T-cell (primary cell): ENCODE results near the gene PVR. TPM values are rescaled to one million over a fixed set of nuclear protein-coding genes. Genes with fewer than 3 reads are reported as not detected.
"Not testable (repeated sequence)": the region's sequence is repeated elsewhere in the genome, so short reads cannot be mapped to it uniquely, and the experiment has no call there.

Source experiments
- ATAC-seq, 4 experiments: fragments of 200-7000 bp in 3 of 4; fragments of 150-1000 bp in 1 of 4; cut with Tn5 transposase; replicated peaks in 1 of 4; 1 replicate in 3 of 4; 2 replicates in 1 of 4; pipeline ENCODE4 v1.10.0; 2021; ENCODE audit warnings: moderate library complexity in 3 of 4, mild to moderate bottlenecking in 2 of 4, moderate number of reproducible peaks in 1 of 4
- CTCF ChIA-PET, 2 donors: fragments of 300-600 bp; sonication (Branson Sonifier 250); formaldehyde crosslinking; loops; one replicate each; lab custom pipeline; 2022; ENCODE audit warnings: antibody characterized with exemption in 2 of 2; lab: Charles Lee
- POLR2A ChIA-PET, 2 donors: fragments of 300-600 bp; sonication (Branson Sonifier 250); formaldehyde crosslinking; loops; one replicate each; lab custom pipeline; 2022; ENCODE audit warnings: antibody characterized with exemption in 2 of 2; lab: Charles Lee
- DNase-seq, 35 experiments: peaks; one replicate each; pipeline versions ENCODE4 v3.0.0 to v3.0.0-alpha.2; 2013 to 2023
- H3K27ac ChIP-seq: one replicate; pipeline ENCODE4 v1.5.1; 2013; ENCODE audit warnings: low read length
- H3K27me3 ChIP-seq, 2 experiments: replicated peaks in 1 of 2; 1 replicate in 1 of 2; 2 replicates in 1 of 2; pipeline versions ENCODE4 v1.6.1 to v1.7.0; 2013; ENCODE audit warnings: low read length in 1 of 2, mixed read lengths in 1 of 2; ENCODE audit not compliant: control insufficient read depth in 2 of 2, insufficient read depth in 2 of 2; ENCODE audit errors: extremely low read depth in 1 of 2
- H3K36me3 ChIP-seq, 2 donors: 1 replicate in 1 of 2; 2 replicates in 1 of 2; pipeline versions ENCODE4 v1.6.1 to v1.7.0; 2013; ENCODE audit warnings: low read length in 1 of 2; ENCODE audit not compliant: control insufficient read depth in 2 of 2, insufficient read depth in 1 of 2; ENCODE audit errors: extremely low read depth in 1 of 2
- H3K4me1 ChIP-seq, 2 experiments: 1 replicate in 1 of 2; 2 replicates in 1 of 2; pipeline versions ENCODE4 v1.6.1 to v1.7.0; 2013; ENCODE audit warnings: low read length in 2 of 2, mixed read lengths in 1 of 2; ENCODE audit not compliant: insufficient read depth in 2 of 2, control insufficient read depth in 1 of 2; ENCODE audit errors: extremely low read depth in 1 of 2
- H3K4me3 ChIP-seq, 2 donors: 1 replicate in 1 of 2; 2 replicates in 1 of 2; pipeline versions ENCODE4 v1.5.1 to v1.7.0; 2013; ENCODE audit warnings: mild to moderate bottlenecking in 2 of 2, low read length in 1 of 2, moderate library complexity in 1 of 2; ENCODE audit not compliant: control insufficient read depth in 1 of 2; ENCODE audit errors: extremely low read depth in 1 of 2
- H3K9me3 ChIP-seq: 2 replicates; pipeline ENCODE4 v1.7.0; 2013
- H3K27ac Mint-ChIP-seq, 2 donors: one replicate each; pipeline ENCODE4 v1.8.0; 2020 to 2021; ENCODE audit warnings: mild to moderate bottlenecking in 2 of 2, mixed read lengths in 2 of 2
- H3K27me3 Mint-ChIP-seq, 2 donors: one replicate each; pipeline ENCODE4 v1.8.0; 2021 to 2022; ENCODE audit warnings: mixed read lengths in 2 of 2
- H3K36me3 Mint-ChIP-seq: one replicate; pipeline ENCODE4 v1.8.0; 2021; ENCODE audit warnings: mixed read lengths
- H3K4me1 Mint-ChIP-seq, 3 donors: one replicate each; pipeline ENCODE4 v1.8.0; 2020 to 2022; ENCODE audit warnings: mixed read lengths in 3 of 3, mild to moderate bottlenecking in 1 of 3
- H3K4me3 Mint-ChIP-seq, 3 donors: one replicate each; pipeline ENCODE4 v1.8.0; 2020 to 2022; ENCODE audit warnings: mild to moderate bottlenecking in 3 of 3, mixed read lengths in 3 of 3, moderate library complexity in 3 of 3
- H3K9me3 Mint-ChIP-seq, 3 donors: one replicate each; pipeline ENCODE4 v1.8.0; 2020 to 2022; ENCODE audit warnings: mixed read lengths in 3 of 3
- WGBS: methylation state at CpG from one replicate; pipeline ENCODE4 v1.1.5; 2013; ENCODE audit warnings: missing lambda C conversion rate; ENCODE audit not compliant: insufficient coverage; 5-methylcytosine and 5-hydroxymethylcytosine counted together
- total RNA-seq, 35 experiments: library from RNA in 6 of 35; stranded (reverse) in 6 of 35; fragments of 120-200 nt in 1 of 35; gene quantifications; one replicate each; pipeline versions ENCODE4 v1.2.1 to v1.2.4 and lab custom pipeline; 2013 to 2026

Gene PVR
- total RNA-seq, 5 donors from 2014 or later (not counting 1 experiment from before 2014, with no cell fraction given) = 1.2 to 3.4 (median 2.8) TPM

- ATAC-seq (no peak), DNase-seq (no peak)
- H3K9me3 Mint-ChIP-seq = peaks cover 0 to 4% (median 0%) of the 10 kb centered on the region in 3 donors
- Histone ChIP-seq H3K27me3 (peaks cover 0 to 4% of the 10 kb centered on the region in 2 experiments), H3K4me1 (peaks cover 2 to 4% of the 10 kb centered on the region in 2 experiments), H3K9me3 (no peaks in the 10 kb centered on the region), H3K4me3 (no peak overlapping the region), H3K36me3 (no peaks in the 10 kb centered on the region), H3K27ac (no peak overlapping the region)
- 94% methylated on average over 4 of the region's 7 CpGs for WGBS
- H3K27ac Mint-ChIP-seq = no peak overlapping the region
- H3K4me1 Mint-ChIP-seq = peaks cover 11 to 17% (median 15%) of the 10 kb centered on the region in 3 donors
- CTCF ChIA-PET = no interaction called here
- no peaks in the 10 kb centered on the region for H3K36me3 Mint-ChIP-seq
- H3K4me3 Mint-ChIP-seq = peak overlapping the region in 1 of 3 donors; percentile 31
- POLR2A ChIA-PET = no interaction called here
- H3K27me3 Mint-ChIP-seq = peaks cover 0 to 5% of the 10 kb centered on the region in 2 donors
Observed at GRCh38 chr19:44608391-44608821, 35.3 kb upstream of the PVR start.

GRCh38 chr19:44609219-44609618 is 34.5 kb upstream of the PVR start:
- WGBS = 83% methylated on average over 4 of the region's 5 CpGs
- CTCF ChIA-PET = no interaction called here

GRCh38 chr19:44610497-44610896 is 33.2 kb upstream of the PVR start:
- H3K27me3 Mint-ChIP-seq, H3K36me3 ChIP-seq, H3K4me1 ChIP-seq, H3K27ac ChIP-seq, H3K4me3 ChIP-seq, H3K9me3 Mint-ChIP-seq, DNase-seq, ATAC-seq, H3K9me3 ChIP-seq, H3K36me3 Mint-ChIP-seq, H3K4me3 Mint-ChIP-seq, H3K27ac Mint-ChIP-seq: not testable (repeated sequence)
- peaks cover 0 to 13% of the 10 kb centered on the region in 2 experiments for H3K27me3 ChIP-seq
- ChIA-PET CTCF (interaction anchor here in 1 of 2 donors (0.7 kb wide), 1 partner anchor 1495 kb away, joined by 4 read pairs; no protein-coding TSS in a partner anchor), POLR2A (interaction anchor here in 1 of 2 donors (0.6 kb wide), 1 partner anchor 64 kb away, joined by 5 read pairs; no protein-coding TSS in a partner anchor)
- WGBS = 89% methylated on average over 3 of the region's 5 CpGs
- H3K4me1 Mint-ChIP-seq = peaks cover 11 to 17% (median 14%) of the 10 kb centered on the region in 3 donors

More at GRCh38 chr19:44609219-44609618, 34.5 kb upstream of the PVR start:
- Histone ChIP-seq H3K4me1 (peaks cover 2 to 4% of the 10 kb centered on the region in 2 experiments), H3K4me3 (no peak overlapping the region), H3K36me3 (no peaks in the 10 kb centered on the region), H3K27ac (no peak overlapping the region), H3K9me3 (no peaks in the 10 kb centered on the region), H3K27me3 (peaks cover 0 to 11% of the 10 kb centered on the region in 2 experiments)
- no peak overlapping the region for H3K4me3 Mint-ChIP-seq
- peaks cover 0 to 5% of the 10 kb centered on the region in 2 donors for H3K27me3 Mint-ChIP-seq
- no peaks in the 10 kb centered on the region for H3K36me3 Mint-ChIP-seq
- POLR2A ChIA-PET = no interaction called here
- ATAC-seq (no peak), DNase-seq (no peak)
- no peak overlapping the region for H3K27ac Mint-ChIP-seq
- peaks cover 0 to 4% (median 0%) of the 10 kb centered on the region in 3 donors for H3K9me3 Mint-ChIP-seq
- H3K4me1 Mint-ChIP-seq = peaks cover 11 to 17% (median 15%) of the 10 kb centered on the region in 3 donors

GRCh38 chr19:44611812-44612295 is 31.9 kb upstream of the PVR start:
- WGBS = 67% methylated on average over 1 of the region's 2 CpGs
- Histone ChIP-seq H3K27me3 (peaks cover 0 to 14% of the 10 kb centered on the region in 2 experiments), H3K4me3 (no peak overlapping the region), H3K36me3 (no peaks in the 10 kb centered on the region), H3K27ac (no peak overlapping the region), H3K4me1 (peaks cover 2 to 3% of the 10 kb centered on the region in 2 experiments), H3K9me3 (no peaks in the 10 kb centered on the region)
- ChIA-PET CTCF (no interaction called here), POLR2A (no interaction called here)
- peaks cover 0 to 4% (median 0%) of the 10 kb centered on the region in 3 donors for H3K9me3 Mint-ChIP-seq
- ATAC-seq (no peak), DNase-seq (no peak)
- H3K27me3 Mint-ChIP-seq = peaks cover 0 to 5% of the 10 kb centered on the region in 2 donors
- no peaks in the 10 kb centered on the region for H3K36me3 Mint-ChIP-seq
- no peak overlapping the region for H3K4me3 Mint-ChIP-seq
- H3K27ac Mint-ChIP-seq = no peak overlapping the region
- H3K4me1 Mint-ChIP-seq = peaks cover 11 to 13% (median 12%) of the 10 kb centered on the region in 3 donors

GRCh38 chr19:44613295-44614178 is 30.2 kb upstream of the PVR start, which contains the start of gene IGSF23:
IGSF23 (plus strand) TSS chr19:44613563; CDS start chr19:44613646, 83 bp downstream.
- DNase-seq (no peak), ATAC-seq (no peak)
- Mint-ChIP-seq H3K4me1 (no peaks in the 10 kb centered on the region), H3K27ac (no peak within 1 kb of the TSS), H3K36me3 (no peaks in the 10 kb centered on the region), H3K9me3 (no peaks in the 10 kb centered on the region), H3K4me3 (no peak within 1 kb of the TSS), H3K27me3 (peaks cover 0 to 5% of the 10 kb centered on the region in 2 donors)
- Histone ChIP-seq H3K9me3 (no peaks in the 10 kb centered on the region), H3K27me3 (peaks cover 0 to 15% of the 10 kb centered on the region in 2 experiments), H3K27ac (no peak within 1 kb of the TSS), H3K4me1 (no peaks in the 10 kb centered on the region), H3K36me3 (no peaks in the 10 kb centered on the region), H3K4me3 (no peak within 1 kb of the TSS)
- whole genome bisulfite sequencing = 80% methylated on average over 15 of the region's 25 CpGs
- ChIA-PET CTCF (no interaction called here), POLR2A (no interaction called here)

GRCh38 chr19:44614313-44614712 is 29.4 kb upstream of the PVR start:
- no peak for ATAC-seq
- Mint-ChIP-seq H3K27ac (no peak overlapping the region), H3K9me3 (no peaks in the 10 kb centered on the region), H3K36me3 (no peaks in the 10 kb centered on the region), H3K4me3 (no peak overlapping the region), H3K27me3 (peaks cover 0 to 4% of the 10 kb centered on the region in 2 donors), H3K4me1 (no peaks in the 10 kb centered on the region)
- DNase-seq = no peak
- POLR2A ChIA-PET = no interaction called here
- H3K36me3 ChIP-seq = no peaks in the 10 kb centered on the region
- H3K4me1 ChIP-seq = no peaks in the 10 kb centered on the region
- no peaks in the 10 kb centered on the region for H3K9me3 ChIP-seq
- H3K27me3 ChIP-seq = peaks cover 0 to 15% of the 10 kb centered on the region in 2 experiments
- H3K27ac ChIP-seq = no peak overlapping the region
- H3K4me3 ChIP-seq = no peak overlapping the region
- WGBS = 95% methylated on average over 7 of the region's 10 CpGs
- CTCF ChIA-PET = no interaction called here
